NOMO-1 treated with dmso at 0.1 percent for 144 hours (cell line): ENCODE results near the gene VCAN.

Experiments
- DNase-seq: peaks from one replicate; lab custom pipeline; 2025; ENCODE audit not compliant: unreplicated experiment; lab: John Stamatoyannopoulos, UW

The VCAN gene

DNA sequence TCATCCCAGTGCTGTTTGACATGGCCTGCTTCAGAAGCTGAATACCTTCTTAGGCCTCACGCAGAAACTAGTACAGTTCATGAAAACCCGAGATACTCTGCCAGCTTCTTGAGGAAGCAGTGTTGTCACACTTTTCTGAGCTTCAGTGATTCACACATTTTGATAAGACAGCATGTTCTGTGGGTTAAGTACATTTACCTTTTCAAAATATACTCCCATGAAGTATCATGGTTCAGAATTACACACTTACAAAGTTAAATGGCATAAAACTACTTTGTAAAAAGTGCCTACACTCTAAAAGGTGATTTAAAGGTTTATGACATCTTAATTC is 56.9 kb downstream of the VCAN start:
- DNase-seq: no peak

DNA sequence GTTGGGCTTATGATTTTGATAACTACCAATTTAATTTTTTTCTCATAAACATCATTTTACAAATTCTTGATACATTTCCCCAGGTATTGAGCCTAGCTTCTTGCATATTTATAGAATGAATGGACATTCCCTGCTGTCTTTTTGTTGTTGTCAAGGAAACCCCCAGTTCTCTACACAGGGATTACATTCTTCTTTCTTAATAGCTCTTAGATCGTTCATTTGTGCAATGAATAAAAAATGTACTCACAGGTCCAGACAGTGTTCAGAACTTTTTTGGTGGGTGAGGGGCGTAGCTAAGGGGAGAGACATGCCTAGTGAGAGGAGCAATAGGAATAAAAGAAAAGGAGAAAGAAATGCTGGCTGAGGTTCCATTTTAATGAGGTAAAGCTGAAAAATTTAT is 58.6 kb downstream of the VCAN start:
- DNase-seq: no peak

DNA sequence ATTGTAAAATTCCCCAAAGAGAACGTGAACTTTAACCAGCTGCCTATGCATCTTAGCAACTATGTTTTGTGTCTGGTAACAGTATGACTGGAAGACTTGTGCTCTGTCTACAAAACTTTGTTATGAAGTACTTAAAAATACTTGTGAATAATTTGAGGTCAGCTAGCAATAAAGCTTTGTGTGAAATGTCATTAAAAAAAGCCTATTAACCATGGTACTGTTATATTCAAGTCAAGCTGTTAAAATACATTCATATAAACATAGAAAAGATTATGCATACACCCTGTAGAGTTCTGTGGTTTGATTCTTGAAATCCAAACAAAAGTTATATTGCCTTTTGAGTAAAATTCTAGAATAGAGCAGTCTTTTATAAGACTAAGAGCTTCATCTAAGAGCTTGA is 60.1 kb downstream of the VCAN start:
- no peak for DNase-seq

DNA sequence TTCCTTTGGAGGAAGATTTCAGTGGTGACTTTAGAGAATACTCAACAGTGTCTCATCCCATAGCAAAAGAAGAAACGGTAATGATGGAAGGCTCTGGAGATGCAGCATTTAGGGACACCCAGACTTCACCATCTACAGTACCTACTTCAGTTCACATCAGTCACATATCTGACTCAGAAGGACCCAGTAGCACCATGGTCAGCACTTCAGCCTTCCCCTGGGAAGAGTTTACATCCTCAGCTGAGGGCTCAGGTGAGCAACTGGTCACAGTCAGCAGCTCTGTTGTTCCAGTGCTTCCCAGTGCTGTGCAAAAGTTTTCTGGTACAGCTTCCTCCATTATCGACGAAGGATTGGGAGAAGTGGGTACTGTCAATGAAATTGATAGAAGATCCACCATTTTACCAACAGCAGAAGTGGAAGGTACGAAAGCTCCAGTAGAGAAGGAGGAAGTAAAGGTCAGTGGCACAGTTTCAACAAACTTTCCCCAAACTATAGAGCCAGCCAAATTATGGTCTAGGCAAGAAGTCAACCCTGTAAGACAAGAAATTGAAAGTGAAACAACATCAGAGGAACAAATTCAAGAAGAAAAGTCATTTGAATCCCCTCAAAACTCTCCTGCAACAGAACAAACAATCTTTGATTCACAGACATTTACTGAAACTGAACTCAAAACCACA is 67.4 kb downstream of the VCAN start:
- no peak for DNase-seq

- no peak for DNase-seq
These were observed 67.9 kb downstream of the VCAN start for GRCh38 chr5:83539463-83539790.

GRCh38 chr5:83540105-83540504 is 68.6 kb downstream of the VCAN start:
- DNase-seq: no peak

- DNase-seq: no peak
These were observed 69.2 kb downstream of the VCAN start for GRCh38 chr5:83540783-83541182.

- no peak for DNase-seq
These were observed 71.3 kb downstream of the VCAN start for GRCh38 chr5:83542839-83543238.

DNA sequence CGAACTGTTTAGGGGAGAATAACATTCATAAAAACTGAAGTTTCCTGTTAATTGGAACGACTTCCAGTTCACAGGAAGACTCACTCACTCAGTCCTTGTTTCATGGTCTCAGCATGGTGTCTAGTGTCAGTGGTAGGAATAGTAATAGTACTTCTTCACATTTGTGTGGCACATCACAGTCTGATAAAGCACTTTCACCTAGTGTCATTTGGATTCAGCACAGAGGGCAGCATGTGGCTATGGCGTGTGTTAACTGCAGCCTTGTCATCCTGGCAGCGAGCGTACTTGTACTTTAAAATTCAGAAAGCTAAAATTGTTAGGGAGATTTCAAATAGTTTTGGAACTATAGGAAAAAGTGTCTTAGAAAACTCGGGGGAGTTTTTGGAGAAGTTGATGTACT is 72.4 kb downstream of the VCAN start:
- DNase-seq: no peak

DNA sequence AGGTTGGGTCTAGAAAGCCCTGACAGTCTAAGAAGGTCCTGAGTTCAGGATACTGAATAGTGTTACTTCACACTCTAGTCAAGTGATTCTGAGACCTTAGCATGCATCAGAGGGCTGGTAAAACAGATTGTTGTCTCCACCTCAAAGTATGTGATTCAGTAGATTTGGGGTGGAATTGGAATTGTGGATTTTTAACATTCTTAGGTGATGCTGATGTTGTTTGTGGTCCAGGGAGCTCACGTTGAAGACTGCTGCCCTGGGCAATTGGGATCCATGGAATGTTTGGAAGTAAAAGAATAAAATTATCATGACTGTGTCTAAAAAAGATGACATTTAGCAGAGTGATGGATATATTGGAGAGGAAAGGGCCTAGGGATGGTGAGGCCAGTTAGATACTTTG is 75.6 kb downstream of the VCAN start:
- DNase-seq: no peak

DNA sequence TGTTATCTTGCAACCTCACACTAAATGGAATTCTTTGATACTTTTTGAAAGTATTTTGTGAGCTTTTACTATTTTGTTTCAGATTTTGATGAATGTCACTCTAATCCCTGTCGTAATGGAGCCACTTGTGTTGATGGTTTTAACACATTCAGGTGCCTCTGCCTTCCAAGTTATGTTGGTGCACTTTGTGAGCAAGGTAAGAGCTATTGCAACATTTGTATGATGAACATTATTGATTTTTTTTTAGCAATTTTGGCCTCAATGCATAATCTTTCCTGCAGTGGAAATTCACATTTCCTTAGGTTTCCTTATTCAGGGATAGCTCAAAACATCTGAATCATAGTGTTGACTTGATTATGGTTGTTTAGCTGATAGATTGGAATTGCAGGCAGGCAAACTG is 76.3 kb downstream of the VCAN start:
- DNase-seq: no peak

- DNase-seq: no peak
These were observed 77.0 kb downstream of the VCAN start for GRCh38 chr5:83548581-83548980.

- DNase-seq: no peak
These were observed 77.5 kb downstream of the VCAN start for GRCh38 chr5:83549076-83549475.

GRCh38 chr5:83549674-83550073 is 78.1 kb downstream of the VCAN start:
- DNase-seq: no peak

- DNase-seq: no peak
These were observed 80.3 kb downstream of the VCAN start for GRCh38 chr5:83551821-83552220.

- DNase-seq: no peak
These were observed 80.7 kb downstream of the VCAN start for GRCh38 chr5:83552275-83552674.

- no peak for DNase-seq
These were observed 81.5 kb downstream of the VCAN start for GRCh38 chr5:83553000-83553486.

DNA sequence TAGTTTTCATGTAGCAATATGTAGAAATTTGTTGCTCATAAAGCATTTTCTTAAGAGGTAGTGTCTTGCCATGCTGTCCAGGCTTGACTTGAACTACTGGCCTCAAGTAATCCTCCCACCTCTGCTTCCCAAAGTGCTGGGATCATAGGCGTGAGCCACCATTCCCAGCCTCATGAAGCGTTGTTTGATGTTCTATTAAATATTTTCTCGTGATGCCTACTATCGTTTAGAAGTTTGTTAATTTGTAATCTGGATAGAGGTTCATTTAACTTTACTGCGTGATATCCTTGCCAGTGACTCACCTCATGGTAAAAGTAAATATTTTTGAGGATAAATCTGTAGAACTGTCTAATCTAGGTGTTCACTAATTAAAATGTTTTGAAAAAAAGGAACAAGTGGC is 82.6 kb downstream of the VCAN start:
- no peak for DNase-seq

- DNase-seq: no peak
These were observed 83.1 kb downstream of the VCAN start for GRCh38 chr5:83554686-83555085.

DNA sequence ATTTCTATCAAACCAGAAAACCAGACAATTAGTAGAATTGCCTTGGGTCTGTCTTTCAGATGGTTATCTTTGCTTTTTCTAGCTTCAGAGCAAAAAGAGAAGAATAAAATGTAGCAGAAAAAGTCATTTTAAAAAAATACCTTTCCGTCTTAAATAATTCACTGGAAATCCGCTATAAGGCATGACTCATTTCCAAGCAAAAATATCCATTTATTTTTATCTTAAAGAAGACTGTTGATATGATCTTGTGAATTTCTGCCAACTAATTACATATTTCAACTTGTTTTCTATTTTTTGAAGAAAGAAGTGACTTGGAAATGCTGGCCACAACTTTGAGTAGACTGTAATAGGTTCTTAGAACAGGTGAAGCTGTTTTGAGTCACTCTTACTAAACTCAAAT is 83.7 kb downstream of the VCAN start:
- DNase-seq: no peak

GRCh38 chr5:83556190-83556589 is 84.6 kb downstream of the VCAN start:
- no peak for DNase-seq

DNA sequence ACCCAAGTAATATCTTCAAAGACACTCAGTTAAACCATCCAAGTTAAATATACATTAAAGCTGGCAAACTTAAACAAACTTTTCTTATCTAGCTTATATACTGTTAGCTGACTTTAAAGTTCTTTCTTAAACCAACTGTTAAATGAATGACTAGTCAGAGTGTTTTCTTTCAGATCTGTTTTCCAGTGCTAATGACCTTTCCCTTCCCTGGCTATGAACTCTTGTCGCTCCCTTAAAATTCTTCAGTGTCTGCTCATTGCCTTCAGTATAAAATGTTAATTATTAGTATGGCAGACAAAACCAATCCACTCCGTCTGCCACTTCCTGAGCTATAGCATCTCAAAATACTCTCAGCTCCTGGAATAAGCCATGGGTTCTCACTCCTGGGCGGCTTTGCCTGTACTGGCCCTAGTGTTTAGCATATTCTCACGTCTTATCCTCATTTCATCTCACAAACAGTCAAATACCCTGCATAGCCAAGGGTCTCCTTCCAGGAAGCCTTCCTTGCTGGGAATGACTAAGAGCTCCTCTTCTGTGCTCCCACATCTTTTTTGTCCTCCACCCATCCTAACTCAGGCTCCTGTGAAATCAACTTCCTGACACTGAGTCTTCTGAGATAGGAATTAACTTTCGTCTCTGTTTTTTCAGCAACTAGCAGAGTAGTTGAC is 87.7 kb downstream of the VCAN start:
- DNase-seq: no peak

- DNase-seq: no peak
These were observed 90.6 kb downstream of the VCAN start for GRCh38 chr5:83562071-83562606.
